HL-60 (cell line): ENCODE results near the gene CDK6.

Experiments used
- POLR2AphosphoS5 ChIP-seq: IDR thresholded peaks from 2 replicates; pipeline ENCODE4 v1.6.1; 2012; ENCODE audit warnings: low read depth
- TF ChIP-seq, protein P1 (sequence below): IDR thresholded peaks from one replicate; pipeline ENCODE4 v1.5.1; 2011; ENCODE audit warnings: low read length, control low read depth, inconsistent platforms; ENCODE audit not compliant: insufficient read depth

DNA sequence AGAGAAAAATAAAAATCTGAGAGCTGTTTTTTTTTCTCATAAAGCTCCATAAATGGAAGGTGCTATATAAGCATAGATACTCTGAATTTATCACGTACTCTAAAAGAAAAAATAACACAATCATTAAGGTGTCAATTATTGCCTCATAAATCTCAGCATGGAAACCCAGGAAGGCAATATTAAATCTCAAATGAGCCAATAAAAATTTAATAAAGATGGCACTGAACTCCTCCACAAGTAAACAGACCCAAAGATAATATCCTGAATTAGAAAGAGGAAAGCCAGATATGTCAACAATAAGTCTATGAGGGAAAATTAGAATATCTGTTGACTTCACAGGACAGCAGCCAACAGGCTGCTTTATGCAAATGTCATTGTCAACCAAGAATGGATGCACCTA, 66.5 kb downstream of the CDK6 start:
- TF ChIP-seq, protein P1, sequence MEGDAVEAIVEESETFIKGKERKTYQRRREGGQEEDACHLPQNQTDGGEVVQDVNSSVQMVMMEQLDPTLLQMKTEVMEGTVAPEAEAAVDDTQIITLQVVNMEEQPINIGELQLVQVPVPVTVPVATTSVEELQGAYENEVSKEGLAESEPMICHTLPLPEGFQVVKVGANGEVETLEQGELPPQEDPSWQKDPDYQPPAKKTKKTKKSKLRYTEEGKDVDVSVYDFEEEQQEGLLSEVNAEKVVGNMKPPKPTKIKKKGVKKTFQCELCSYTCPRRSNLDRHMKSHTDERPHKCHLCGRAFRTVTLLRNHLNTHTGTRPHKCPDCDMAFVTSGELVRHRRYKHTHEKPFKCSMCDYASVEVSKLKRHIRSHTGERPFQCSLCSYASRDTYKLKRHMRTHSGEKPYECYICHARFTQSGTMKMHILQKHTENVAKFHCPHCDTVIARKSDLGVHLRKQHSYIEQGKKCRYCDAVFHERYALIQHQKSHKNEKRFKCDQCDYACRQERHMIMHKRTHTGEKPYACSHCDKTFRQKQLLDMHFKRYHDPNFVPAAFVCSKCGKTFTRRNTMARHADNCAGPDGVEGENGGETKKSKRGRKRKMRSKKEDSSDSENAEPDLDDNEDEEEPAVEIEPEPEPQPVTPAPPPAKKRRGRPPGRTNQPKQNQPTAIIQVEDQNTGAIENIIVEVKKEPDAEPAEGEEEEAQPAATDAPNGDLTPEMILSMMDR = no peak
- TF ChIP-seq POLR2AphosphoS5 = no peak
